Body of pancreas (tissue), 4 donors: Measurements from ENCODE around the gene PDHX.

Experiments
- POLR2A ChIP-seq, 3 donors: fragments of 450-650 bp; IDR thresholded peaks; one replicate each; pipeline ENCODE4 v1.6.1; 2016; ENCODE audit warnings: antibody characterized with exemption in 3 of 3, mild to moderate bottlenecking in 2 of 3
- TF ChIP-seq, protein P1 (sequence below), 7 experiments: fragments of 450-650 bp in 4 of 7; fragments of 200-600 bp in 3 of 7; sonication (generic) in 3 of 7; IDR thresholded peaks; one replicate each; pipeline ENCODE4 v1.5.1; 2016 to 2019; ENCODE audit warnings: antibody characterized with exemption in 7 of 7

DNA sequence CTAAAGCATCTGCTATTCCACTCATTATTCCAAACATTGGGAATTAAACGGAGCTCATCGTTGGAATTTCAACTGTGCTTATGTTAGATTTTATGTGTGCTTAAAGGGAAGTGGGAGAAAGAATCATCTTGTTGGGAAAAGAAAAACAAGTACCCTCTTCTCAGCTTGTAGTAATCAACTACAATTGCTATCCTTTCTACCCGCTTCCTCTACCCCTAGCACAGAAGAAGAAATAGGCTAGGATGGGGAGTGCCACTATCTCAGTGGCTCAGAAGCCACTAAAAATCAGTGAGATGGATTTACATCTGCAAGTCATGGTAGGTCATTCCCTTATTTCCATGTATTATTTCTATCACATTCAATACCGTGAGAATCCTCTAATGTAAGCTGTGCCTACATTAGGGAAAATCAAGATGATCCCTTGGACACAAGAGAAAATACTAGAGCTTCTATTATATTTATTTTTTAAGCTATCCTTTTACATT is 124.7 kb downstream of the PDHX start:
- TF ChIP-seq, protein P1, sequence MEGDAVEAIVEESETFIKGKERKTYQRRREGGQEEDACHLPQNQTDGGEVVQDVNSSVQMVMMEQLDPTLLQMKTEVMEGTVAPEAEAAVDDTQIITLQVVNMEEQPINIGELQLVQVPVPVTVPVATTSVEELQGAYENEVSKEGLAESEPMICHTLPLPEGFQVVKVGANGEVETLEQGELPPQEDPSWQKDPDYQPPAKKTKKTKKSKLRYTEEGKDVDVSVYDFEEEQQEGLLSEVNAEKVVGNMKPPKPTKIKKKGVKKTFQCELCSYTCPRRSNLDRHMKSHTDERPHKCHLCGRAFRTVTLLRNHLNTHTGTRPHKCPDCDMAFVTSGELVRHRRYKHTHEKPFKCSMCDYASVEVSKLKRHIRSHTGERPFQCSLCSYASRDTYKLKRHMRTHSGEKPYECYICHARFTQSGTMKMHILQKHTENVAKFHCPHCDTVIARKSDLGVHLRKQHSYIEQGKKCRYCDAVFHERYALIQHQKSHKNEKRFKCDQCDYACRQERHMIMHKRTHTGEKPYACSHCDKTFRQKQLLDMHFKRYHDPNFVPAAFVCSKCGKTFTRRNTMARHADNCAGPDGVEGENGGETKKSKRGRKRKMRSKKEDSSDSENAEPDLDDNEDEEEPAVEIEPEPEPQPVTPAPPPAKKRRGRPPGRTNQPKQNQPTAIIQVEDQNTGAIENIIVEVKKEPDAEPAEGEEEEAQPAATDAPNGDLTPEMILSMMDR (IDR thresholded peaks at IDR 0.05) = no peak
- TF ChIP-seq POLR2A (IDR thresholded peaks at IDR 0.05) = no peak
